Measurements from ENCODE around the gene MYO9A.
"Not testable (repeated sequence)": the region's sequence is repeated elsewhere in the genome, so short reads cannot be mapped to it uniquely, and the experiment has no call there.

Gene MYO9A

GRCh38 chr15:72092691-72093090, 25.3 kb downstream of the MYO9A start:
- no peak for DNase-seq (ENCODE audit: low read depth in 3 of 3)

- no peak for DNase-seq (ENCODE audit: low read depth in 3 of 3)
Measured at GRCh38 chr15:72092006-72092405, 25.9 kb downstream of the MYO9A start.

GRCh38 chr15:72086920-72087648, 30.9 kb downstream of the MYO9A start:
- no peak for DNase-seq (ENCODE audit: low read depth in 3 of 3)

- no peak for DNase-seq (ENCODE audit: low read depth in 3 of 3)
Measured at GRCh38 chr15:72086010-72086697, 31.8 kb downstream of the MYO9A start.

GRCh38 chr15:72082176-72082575, 35.8 kb downstream of the MYO9A start:
- no peak for DNase-seq (ENCODE audit: low read depth in 3 of 3)

DNA sequence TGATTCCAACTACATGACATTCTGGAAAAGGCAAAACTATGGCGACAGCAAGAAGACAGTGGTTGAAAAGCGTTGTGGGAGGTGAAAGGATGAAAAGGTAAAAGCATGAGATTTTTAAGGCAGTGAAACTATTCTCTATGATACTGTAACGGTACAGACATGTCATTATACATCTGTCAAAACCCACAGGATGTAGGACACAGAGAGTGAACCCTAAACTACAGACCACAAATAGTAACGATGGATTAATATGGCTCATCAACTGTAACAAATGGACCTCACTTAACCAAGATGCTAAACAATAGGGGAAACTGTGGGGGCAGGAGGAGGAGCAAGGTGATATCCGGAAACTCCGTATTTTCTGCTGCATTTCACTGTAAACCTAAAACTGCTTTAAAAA, 39.1 kb downstream of the MYO9A start:
- DNase-seq (ENCODE audit: low read depth in 3 of 3): no peak

DNA sequence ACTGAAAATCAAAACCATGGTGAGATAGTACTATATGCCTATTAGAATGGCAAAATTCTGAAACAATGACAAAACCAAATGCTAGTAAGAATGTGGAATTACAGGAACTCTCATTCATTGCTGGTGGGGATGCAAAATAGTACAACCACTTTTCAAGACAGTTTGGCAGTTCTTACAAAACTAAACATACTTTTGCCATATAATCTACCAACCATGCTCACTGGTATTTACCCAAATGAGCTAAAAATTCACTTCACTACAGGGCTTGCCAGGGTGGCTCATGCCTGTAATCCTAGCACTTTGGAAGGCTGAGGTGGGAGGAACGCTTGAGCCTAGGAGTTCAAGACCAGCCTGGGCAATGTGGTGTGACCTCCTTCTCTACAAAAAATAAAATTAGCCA, 40.0 kb downstream of the MYO9A start:
- no peak for DNase-seq (ENCODE audit: low read depth in 3 of 3)

- no peak for DNase-seq (ENCODE audit: low read depth in 3 of 3)
Measured at GRCh38 chr15:72074335-72075060, 43.5 kb downstream of the MYO9A start.

- not testable (repeated sequence) for DNase-seq (ENCODE audit: low read depth in 3 of 3)
Measured at GRCh38 chr15:72071448-72071825, 46.5 kb downstream of the MYO9A start.

DNA sequence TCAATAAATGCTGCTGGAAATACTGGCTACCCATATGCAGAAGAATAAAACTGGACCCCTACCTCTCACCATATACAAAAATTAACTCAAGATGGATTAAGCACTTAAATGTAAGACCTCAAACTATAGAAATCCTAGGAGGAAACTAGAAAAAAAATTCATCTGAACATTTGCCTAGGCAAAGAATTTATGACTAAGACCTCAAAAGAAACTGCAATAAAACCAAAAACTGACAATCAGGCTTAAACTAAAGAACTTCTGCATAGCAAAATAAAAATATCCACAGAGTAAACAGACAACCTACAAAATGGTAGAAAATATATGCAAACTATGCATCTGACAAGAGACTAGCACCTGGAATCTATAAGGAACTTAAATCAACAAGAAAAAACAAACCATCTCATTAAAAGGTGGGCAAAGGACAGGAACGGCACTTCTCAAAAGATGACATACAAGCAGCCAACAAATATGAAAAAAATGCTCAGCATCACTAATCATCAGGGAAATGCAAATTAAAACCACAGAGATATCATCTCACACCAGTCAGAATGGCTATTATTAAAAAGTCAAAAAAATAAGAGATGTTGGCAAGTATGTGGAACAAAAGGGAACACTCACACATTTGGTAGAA, 47.0 kb downstream of the MYO9A start:
- no peak for DNase-seq (ENCODE audit: low read depth in 3 of 3)

GRCh38 chr15:72068856-72069255, 49.1 kb downstream of the MYO9A start:
- no peak for DNase-seq (ENCODE audit: low read depth in 3 of 3)

DNA sequence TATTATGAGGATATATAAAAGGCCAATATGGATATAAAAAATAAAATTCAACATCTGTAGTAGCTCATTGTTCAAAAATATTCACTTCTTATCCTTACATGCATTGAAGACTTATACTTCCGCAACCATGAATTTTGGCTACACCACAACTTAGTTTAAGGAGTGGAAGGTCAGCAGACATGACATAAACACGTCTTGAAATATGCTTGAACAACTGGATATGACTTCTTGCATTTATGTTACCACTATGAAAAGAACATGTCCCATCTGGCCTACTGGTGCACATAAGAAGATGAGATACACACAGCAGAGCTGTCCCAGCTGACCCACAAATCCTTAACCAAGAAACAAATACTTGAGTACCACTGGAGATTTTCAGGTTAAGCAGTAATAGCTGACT, 52.1 kb downstream of the MYO9A start:
- DNase-seq (ENCODE audit: low read depth in 3 of 3): no peak

DNA sequence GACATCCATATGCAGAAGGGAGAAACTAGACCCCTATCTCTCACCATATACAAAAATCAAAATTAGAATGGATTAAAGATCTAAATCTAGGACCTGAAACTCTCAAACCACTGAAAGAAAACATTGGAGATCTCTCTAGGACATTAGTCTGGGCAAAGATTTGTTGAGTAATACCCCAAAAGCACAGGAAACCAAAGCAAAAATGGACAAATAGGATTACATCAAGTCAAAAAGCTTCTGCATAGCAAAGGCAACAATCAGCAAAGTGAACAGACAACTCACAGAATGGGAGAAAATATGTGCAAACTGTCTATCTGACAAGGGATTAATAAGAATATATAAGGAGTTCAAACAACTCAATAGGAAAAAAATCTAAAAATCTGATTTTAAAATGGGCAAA, 54.8 kb downstream of the MYO9A start:
- no peak for DNase-seq (ENCODE audit: low read depth in 3 of 3)

DNA sequence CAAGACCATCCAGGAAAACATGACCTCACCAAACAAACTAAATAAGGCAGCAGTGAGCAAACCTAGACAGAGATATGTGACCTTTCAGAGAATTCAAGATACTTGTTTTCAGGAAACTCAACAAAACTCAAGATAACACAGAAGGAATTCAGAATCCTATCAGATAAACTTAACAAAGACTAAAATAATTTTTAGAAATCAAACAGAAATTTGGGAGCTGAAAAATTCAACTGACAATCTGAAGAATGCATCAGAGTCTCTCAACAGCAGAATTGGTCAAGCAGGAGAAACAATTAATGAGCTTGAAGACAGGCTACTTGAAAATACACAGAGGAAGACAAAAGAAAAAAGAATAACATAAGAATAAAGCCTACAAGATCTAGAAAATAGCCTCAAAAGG, 55.6 kb downstream of the MYO9A start:
- DNase-seq (ENCODE audit: low read depth in 3 of 3): no peak

GRCh38 chr15:72060687-72061250, 57.2 kb downstream of the MYO9A start:
- DNase-seq (ENCODE audit: low read depth in 3 of 3): no peak

DNA sequence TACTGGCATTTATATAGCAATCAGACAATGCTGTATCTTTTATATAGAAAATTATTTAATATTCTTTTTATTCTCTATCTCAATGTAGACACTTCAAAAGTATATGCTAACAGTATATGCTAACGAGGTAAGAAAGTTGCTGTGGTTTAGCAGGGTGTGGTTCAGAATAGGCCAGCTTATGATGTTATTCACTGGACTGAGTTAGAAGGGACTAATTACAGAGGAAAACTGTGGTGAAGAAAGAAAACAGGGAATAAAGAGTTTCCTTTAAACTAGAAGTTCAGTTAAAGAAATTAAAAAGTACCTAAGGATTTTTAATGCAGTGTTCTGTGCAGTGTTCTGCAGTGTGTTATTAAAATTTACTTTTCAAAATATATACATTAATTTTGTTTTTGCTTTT, 59.4 kb downstream of the MYO9A start:
- DNase-seq (ENCODE audit: low read depth in 3 of 3): no peak

DNA sequence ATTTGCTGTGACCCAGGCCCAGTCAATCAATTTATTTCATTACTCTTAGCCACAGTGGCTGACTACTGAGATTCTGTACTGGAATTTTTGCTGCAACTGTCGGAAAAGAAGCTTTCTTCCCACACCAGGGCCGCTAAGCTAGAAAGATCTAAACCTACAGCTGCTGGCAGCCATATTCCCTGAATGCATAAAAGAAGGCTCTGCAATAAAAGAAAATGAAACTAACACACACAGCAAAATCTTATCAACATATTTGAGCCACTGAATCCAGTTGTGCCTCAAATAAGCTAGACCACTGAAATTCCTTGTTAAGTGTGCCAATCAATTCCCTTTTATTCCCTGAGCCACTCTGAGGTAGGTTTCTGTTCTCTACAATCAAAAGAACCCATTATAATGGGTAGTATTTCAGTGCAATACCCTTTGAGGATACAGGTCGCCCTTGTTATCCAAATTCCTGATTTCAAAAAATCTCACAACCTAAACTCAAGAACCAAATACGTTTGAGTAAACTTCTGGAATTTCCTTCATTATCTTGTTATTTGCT, 60.3 kb downstream of the MYO9A start:
- no peak for DNase-seq (ENCODE audit: low read depth in 3 of 3)

DNA sequence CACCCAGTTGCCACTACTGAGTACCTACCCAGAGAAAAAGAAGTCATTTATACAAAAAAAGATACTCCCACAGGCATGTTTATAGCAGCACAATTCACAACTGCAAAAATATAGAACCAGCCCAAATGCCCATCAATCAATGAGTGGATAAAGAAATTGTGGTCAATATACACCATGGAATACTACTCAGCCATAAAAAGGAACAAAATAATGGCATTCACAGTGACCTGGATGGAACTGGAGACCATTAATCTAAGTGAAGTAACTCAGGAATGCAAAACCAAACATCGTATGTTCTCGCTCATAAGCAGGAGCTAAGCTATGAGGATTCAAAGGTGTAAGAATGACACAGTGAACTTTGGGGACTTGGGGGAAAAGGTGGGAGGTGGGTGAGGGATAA, 61.7 kb downstream of the MYO9A start:
- not testable (repeated sequence) for DNase-seq (ENCODE audit: low read depth in 3 of 3)

GRCh38 chr15:72053297-72053696, 64.7 kb downstream of the MYO9A start:
- not testable (repeated sequence) for DNase-seq (ENCODE audit: low read depth in 3 of 3)

DNA sequence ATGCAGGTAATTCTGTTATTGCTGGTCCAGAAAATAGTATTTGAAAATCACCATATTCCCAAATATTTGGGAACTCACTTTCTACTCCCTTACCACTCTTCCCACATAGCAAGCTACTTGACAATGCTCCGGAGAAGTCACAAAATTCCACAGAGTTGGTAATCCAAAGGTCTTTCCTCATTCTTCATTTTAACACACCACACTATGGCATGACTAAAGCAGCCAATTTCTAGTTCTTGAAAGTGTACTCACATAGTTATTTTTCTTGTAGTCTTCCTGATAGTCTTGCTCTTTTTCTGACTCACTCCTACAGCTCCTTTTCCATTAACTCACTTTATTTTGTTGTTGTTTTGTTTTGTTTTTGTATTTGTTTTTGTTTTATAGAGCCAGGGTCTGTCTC, 67.2 kb downstream of the MYO9A start:
- no peak for DNase-seq (ENCODE audit: low read depth in 3 of 3)

- no peak for DNase-seq (ENCODE audit: low read depth in 3 of 3)
Measured at GRCh38 chr15:72047020-72047419, 70.9 kb downstream of the MYO9A start.

GRCh38 chr15:72044956-72045355, 73.0 kb downstream of the MYO9A start:
- no peak for DNase-seq (ENCODE audit: low read depth in 3 of 3)
